ENCODE results near the gene PTPN14. TPM values are rescaled to one million over a fixed set of nuclear protein-coding genes. Genes with fewer than 3 reads are reported as not detected.

PTPN14 gene
- polyA plus RNA-seq, 1 donor from 2014 or later = 0.08 TPM

DNA sequence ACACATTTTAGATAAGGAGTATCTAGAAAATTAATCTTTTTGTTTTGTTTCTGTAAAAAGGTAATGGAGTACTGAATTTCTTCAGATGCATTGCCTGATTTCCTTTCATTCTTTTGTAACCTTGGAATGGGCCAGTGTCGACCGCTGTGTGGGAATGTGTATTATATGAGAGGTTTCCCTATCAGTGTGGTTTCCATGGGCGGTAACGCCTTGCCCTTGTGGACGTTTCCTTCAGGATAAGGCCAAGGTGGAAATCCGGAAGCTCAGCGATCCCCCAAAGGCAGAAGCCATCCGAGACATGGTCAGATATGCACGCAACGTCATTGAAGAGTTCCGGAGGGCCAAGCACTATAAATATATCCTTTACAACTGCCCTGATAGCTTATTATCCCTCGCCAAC lies 220.7 kb downstream of the PTPN14 start:
- H3K27me3 Mint-ChIP-seq = no peaks in the 10 kb centered on the region
- no peaks in the 10 kb centered on the region for H3K9me3 Mint-ChIP-seq
- peaks cover 6 to 13% (median 9%) of the 10 kb centered on the region in 3 donors for H3K4me1 Mint-ChIP-seq
- peaks cover 2% of the 10 kb centered on the region for H3K36me3 Mint-ChIP-seq
- no peak overlapping the region for H3K4me3 Mint-ChIP-seq
- H3K27ac Mint-ChIP-seq = no peak overlapping the region

- Mint-ChIP-seq H3K27ac (no peak overlapping the region), H3K27me3 (no peaks in the 10 kb centered on the region), H3K9me3 (no peaks in the 10 kb centered on the region), H3K36me3 (peaks cover 2% of the 10 kb centered on the region), H3K4me1 (peaks cover 6 to 13% (median 7%) of the 10 kb centered on the region in 3 donors), H3K4me3 (no peak overlapping the region)
Measured at GRCh38 chr1:214330222-214330621, 221.2 kb downstream of the PTPN14 start.

GRCh38 chr1:214329470-214330220 lies 221.8 kb downstream of the PTPN14 start:
- Mint-ChIP-seq H3K9me3 (no peaks in the 10 kb centered on the region), H3K4me3 (no peak overlapping the region), H3K4me1 (peaks cover 6 to 13% (median 8%) of the 10 kb centered on the region in 3 donors), H3K27me3 (no peaks in the 10 kb centered on the region), H3K27ac (no peak overlapping the region), H3K36me3 (peaks cover 3% of the 10 kb centered on the region)

DNA sequence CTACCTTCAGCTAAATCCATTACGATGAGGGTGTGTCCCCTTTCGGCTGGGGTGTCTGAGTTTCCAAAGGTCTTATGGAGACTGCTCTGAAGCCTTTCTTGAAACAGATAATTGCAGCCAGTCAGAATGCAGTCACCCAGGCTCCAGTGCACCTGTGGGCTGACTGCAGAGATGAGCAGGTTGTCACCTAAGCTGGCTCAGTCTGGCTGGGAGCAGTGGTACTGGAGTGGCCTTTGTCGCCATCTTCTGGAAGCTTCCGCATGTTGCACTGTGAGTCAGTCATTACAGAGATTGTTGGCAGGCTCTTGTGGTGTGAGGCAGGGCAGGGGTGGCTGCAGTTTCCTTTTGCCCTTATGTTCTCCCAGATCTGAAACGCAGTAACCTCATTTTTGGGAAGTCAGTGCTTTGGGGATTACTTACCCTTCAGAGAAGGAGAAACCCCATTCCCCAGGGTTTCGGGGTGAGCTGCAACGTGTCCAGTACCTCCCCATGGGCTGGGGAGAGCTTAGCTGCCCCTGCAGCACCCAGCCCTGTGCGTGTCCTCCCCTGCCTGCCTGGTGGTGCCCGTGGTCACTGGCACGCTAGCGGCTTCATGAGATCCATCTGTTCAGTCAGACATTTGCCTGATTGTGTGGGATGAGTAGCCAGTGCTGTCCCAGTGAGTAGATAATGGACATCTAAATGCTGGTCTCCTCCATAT lies 222.5 kb downstream of the PTPN14 start:
- H3K4me3 Mint-ChIP-seq = no peak overlapping the region
- no peaks in the 10 kb centered on the region for H3K27me3 Mint-ChIP-seq
- peaks cover 6 to 13% (median 8%) of the 10 kb centered on the region in 3 donors for H3K4me1 Mint-ChIP-seq
- H3K36me3 Mint-ChIP-seq = peaks cover 3% of the 10 kb centered on the region
- H3K9me3 Mint-ChIP-seq = no peaks in the 10 kb centered on the region
- no peak overlapping the region for H3K27ac Mint-ChIP-seq

GRCh38 chr1:214327514-214327913 lies 223.9 kb downstream of the PTPN14 start:
- Mint-ChIP-seq H3K36me3 (peaks cover 3% of the 10 kb centered on the region), H3K27ac (peak overlapping the region in 1 of 3 donors; percentile 54), H3K9me3 (no peaks in the 10 kb centered on the region), H3K4me3 (peak overlapping the region in 1 of 4 donors; percentile 28), H3K4me1 (peaks cover 6 to 13% (median 8%) of the 10 kb centered on the region in 3 donors), H3K27me3 (no peaks in the 10 kb centered on the region)

DNA sequence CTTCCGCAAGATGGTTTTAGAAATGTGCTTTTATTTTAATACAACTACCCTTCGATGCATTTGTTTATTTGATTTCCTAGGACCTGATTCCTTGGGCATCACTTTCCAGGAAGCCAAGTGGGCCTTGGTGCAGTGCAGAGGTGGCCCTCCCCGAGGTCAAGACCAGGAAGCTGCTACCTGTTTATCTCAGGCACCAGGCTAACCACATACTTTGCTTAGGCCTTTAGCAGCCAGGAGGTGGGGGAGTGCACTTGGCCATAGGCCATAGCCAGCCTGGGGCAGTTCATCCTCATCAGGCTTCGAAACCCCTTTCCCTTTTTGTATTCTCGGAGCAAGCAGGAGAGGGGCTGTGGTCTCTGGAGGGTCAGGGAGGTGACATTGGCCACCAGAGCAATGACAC lies 225.0 kb downstream of the PTPN14 start:
- peaks cover 3% of the 10 kb centered on the region for H3K36me3 Mint-ChIP-seq
- H3K27ac Mint-ChIP-seq = peak overlapping the region in 1 of 3 donors; percentile 77
- no peaks in the 10 kb centered on the region for H3K27me3 Mint-ChIP-seq
- no peak overlapping the region for H3K4me3 Mint-ChIP-seq
- no peaks in the 10 kb centered on the region for H3K9me3 Mint-ChIP-seq
- H3K4me1 Mint-ChIP-seq = peaks cover 5 to 19% (median 12%) of the 10 kb centered on the region in 3 donors

- H3K4me3 Mint-ChIP-seq = peak overlapping the region in 1 of 4 donors; percentile 19
- H3K27me3 Mint-ChIP-seq = no peaks in the 10 kb centered on the region
- no peaks in the 10 kb centered on the region for H3K9me3 Mint-ChIP-seq
- H3K27ac Mint-ChIP-seq = no peak overlapping the region
- H3K4me1 Mint-ChIP-seq = peaks cover 5 to 20% (median 12%) of the 10 kb centered on the region in 3 donors
- peaks cover 3% of the 10 kb centered on the region for H3K36me3 Mint-ChIP-seq
Measured at GRCh38 chr1:214324896-214325800, 226.3 kb downstream of the PTPN14 start.

GRCh38 chr1:214321705-214322453 lies 229.5 kb downstream of the PTPN14 start:
- H3K36me3 Mint-ChIP-seq = peaks cover 13% of the 10 kb centered on the region
- H3K27me3 Mint-ChIP-seq = no peaks in the 10 kb centered on the region
- no peak overlapping the region for H3K4me3 Mint-ChIP-seq
- H3K4me1 Mint-ChIP-seq = peaks cover 5 to 14% (median 5%) of the 10 kb centered on the region in 3 donors
- H3K9me3 Mint-ChIP-seq = no peaks in the 10 kb centered on the region
- peak overlapping the region in 1 of 3 donors; percentile 12 for H3K27ac Mint-ChIP-seq

- Mint-ChIP-seq H3K4me1 (peaks cover 1 to 6% (median 5%) of the 10 kb centered on the region in 3 donors), H3K27ac (no peak overlapping the region), H3K4me3 (no peak overlapping the region), H3K27me3 (no peaks in the 10 kb centered on the region), H3K36me3 (peaks cover 11% of the 10 kb centered on the region), H3K9me3 (no peaks in the 10 kb centered on the region)
Measured at GRCh38 chr1:214319938-214320337, 231.5 kb downstream of the PTPN14 start.

DNA sequence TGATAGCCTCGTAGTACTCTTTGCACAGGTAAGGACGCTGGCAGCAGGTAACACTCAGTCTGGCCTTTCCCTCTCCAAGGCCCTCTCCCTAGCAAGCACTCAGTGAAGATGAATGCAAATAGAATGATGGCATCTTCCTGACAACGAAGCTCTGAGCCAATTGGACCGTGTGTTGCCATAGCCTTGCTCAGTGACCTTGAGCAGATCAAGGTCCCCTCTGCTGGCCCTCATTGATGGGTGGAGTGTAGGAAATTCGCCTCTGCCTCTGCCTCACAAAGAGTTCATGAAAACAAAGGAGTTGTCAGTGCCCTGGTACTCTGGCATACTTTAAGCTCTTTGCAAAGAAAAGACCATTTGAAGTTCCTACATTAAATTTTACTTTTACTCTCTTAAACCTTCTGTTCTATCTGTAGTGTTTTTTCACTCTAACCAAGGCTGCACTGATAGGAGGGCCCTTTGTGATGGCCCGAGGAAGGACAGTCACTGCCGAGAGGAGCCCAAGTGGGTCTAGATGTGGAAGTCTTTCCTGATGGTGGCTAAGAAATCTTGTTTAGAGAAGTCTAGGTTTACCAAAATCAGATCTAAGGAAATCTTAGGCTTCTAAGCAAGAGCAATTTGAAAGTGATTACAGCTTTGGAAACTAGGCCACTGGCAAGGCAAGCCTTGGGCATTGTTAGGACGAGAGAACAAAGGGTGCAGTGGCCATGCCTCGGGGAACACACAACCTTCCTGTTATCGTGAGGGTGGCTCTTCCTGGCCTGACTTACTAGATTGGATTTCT lies 232.3 kb downstream of the PTPN14 start:
- Mint-ChIP-seq H3K9me3 (no peaks in the 10 kb centered on the region), H3K4me3 (no peak overlapping the region), H3K27me3 (no peaks in the 10 kb centered on the region), H3K27ac (peak overlapping the region in 1 of 3 donors; percentile 57), H3K4me1 (peaks cover 0 to 6% (median 5%) of the 10 kb centered on the region in 3 donors), H3K36me3 (peaks cover 10% of the 10 kb centered on the region)

DNA sequence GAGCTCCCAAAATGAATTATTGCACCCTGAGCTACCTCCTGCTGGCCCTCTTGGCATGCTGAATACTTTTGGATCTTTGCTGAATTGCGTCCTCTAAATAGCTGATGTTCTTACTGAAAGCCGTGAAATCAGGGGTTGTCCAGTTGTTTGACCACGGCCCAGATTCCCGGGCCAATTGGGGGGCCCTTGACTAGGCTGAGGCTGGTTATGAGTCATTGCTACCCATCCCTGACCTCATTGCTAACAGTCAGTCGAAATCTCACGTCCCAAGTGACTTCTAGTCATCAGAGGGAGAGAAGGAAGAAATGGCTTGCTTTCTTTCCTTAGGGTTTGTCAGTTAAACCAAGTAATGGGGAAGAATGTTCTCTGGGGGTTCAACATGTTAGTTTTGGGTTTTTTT lies 233.0 kb downstream of the PTPN14 start:
- Mint-ChIP-seq H3K27ac (no peak overlapping the region), H3K27me3 (no peaks in the 10 kb centered on the region), H3K36me3 (peaks cover 10% of the 10 kb centered on the region), H3K4me3 (no peak overlapping the region), H3K9me3 (no peaks in the 10 kb centered on the region), H3K4me1 (peaks cover 0 to 6% (median 5%) of the 10 kb centered on the region in 3 donors)

DNA sequence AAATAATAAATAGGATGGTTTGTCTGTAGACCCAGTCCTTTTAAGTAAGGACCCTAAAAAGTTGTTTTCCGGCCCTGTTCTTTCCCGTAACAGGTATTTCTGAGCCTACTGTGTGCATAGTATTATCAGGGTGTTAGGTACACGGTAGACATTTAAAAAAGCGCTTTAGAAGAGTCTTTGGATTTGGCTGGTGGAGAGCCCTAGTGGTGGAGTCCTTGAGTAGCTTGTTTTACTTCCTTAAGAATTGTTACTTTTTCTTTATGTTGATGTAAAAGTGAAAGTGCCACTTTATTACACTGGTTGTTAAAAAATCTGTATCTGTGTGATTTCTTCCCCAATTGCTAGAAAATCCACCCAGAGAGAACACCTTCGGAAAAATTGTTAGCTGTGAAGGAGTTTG lies 233.7 kb downstream of the PTPN14 start:
- Mint-ChIP-seq H3K4me1 (peaks cover 0 to 6% (median 5%) of the 10 kb centered on the region in 3 donors), H3K9me3 (no peaks in the 10 kb centered on the region), H3K36me3 (peaks cover 10% of the 10 kb centered on the region), H3K27me3 (no peaks in the 10 kb centered on the region), H3K4me3 (peak overlapping the region in 3 of 4 donors; percentile 29 to 62 (median 58)), H3K27ac (no peak overlapping the region)

DNA sequence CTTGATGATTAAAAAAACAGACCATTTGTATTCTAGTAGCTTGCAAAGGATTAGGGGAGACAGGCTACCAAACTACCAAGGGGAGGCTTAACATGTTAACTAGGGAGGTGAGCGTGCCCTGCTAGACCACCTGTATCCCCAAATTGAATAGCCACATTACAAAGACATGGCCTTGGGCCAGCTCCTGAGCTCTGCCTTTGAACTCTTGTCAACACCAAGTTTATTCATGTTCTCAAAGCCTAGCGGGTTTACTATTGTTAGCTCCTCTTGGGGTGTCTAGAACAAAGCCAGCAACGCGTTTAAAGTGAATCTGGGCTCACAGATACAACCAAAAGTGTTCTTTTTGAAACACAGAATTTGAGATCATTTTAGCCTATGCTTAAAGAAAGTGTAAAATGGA lies 234.1 kb downstream of the PTPN14 start:
- Mint-ChIP-seq H3K27me3 (no peaks in the 10 kb centered on the region), H3K27ac (no peak overlapping the region), H3K36me3 (peaks cover 12% of the 10 kb centered on the region), H3K9me3 (no peaks in the 10 kb centered on the region), H3K4me1 (peaks cover 0 to 6% (median 5%) of the 10 kb centered on the region in 3 donors), H3K4me3 (no peak overlapping the region)

Measured in IgD-negative memory B cell (primary cell).